ENCODE data around the gene HYI.

DNA sequence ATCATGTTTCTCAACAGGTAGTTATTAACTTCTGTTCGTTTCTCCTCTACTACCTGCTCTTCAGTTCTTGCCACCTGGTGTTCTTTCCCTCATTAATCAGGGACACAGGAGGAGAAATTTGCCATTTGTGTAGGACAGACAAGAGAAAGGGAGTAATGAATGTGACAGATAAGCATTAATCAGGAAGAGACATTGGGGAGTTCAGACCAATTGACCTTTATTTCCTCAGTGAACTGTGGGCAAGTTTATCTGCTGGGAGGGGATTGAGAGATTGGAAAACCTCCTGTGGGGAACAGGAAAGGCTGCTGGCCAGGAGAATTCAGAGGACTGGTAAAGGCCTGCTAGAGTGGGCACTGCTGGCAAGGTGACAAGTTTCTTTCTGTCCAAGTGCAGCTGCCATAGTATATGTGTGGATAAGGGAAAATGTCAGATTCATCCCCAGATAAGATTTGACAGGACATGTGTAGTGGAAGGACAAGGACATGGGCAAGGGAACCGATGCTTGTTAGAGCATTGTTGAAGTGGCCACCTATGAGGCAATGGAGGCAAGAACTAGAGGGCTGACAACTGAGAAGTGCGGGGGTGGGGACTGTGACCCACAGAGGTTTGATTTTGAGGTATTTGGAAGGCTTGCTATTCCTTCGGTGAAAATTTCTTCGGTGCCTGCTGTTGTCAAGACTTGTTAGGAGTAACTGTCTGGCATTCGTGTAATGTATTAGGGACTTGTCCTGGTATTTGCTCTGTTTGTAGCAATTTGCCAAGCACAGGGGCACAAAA is 51.5 kb downstream of the HYI start:
- TF ChIP-seq SUZ12 (IDR thresholded peaks at IDR 0.05; ENCODE audit: extremely low read depth, insufficient read depth, insufficient read length): no peak
- no peak for TF ChIP-seq ZNF274 (IDR thresholded peaks at IDR 0.05; ENCODE audit: low read depth, low read length)
